Amniotic stem cell (primary cell): ENCODE data around the gene KISS1R.
"Not testable (repeated sequence)": the region's sequence is repeated elsewhere in the genome, so short reads cannot be mapped to it uniquely, and the experiment has no call there.

ENCODE experiments used
- DNase-seq: peaks from one replicate; lab custom pipeline; 2025; lab: John Stamatoyannopoulos, UW

The KISS1R gene

DNA sequence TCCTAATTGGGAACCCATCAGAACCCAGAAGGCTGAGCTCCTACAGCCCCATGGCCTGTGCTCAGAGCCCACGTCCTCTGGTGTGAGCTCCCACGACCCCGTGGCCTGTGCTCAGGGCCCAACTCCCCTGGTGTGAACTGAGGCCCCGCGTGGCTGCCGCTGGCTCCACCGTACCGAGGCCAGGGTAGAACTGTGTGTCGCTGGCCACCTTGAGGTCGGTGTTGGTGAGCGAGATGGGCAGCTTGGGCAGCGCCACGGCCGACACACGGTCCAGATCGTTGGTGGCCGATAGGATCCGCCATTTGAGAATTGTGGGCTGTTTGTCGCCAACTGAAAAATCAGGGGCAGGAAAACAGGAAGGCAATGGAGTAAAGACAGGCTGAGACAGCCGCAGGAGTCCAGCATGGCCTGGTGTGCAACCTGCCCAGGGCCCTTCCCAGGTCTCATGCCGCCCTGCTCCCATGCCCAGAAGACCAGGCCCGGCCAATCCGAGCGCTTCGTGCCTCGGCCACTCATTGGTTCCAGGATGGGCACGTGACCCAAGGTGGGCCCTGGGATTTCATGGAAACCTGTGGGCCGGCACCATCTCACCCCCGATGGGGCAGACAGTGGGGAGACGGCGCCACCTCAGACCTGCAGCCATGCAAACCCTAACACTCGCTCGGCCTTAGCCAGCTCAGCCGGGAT, 35.6 kb upstream of the KISS1R start:
- DNase-seq: no peak

DNA sequence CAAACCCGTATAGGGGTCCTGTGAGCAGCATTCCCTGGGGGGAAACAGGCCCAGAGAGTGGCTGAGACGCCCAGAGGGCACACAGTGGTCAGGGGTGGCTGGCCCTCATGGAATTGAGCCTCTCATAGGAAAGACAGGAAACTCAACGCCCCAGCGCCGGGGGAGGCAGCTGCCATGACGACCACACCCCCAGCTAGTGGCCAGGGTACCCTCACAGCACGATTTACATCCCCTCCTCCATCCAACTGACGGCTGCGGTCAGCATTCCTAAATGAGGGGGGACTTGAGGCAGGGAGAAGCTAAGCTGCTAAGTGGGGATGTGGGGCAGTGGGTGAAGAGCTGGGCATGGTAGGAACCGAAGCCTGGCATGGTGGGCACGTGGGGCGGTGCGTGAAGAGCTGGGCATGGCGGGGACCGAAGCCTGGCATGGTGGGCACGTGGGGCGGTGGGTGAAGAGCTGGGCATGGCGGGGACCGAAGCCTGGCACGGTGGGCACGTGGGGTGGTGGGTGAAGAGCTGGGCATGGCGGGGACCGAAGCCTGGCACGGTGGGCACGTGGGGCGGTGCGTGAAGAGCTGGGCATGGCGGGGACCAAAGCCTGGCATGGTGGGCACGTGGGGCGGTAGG, 34.1 kb upstream of the KISS1R start:
- no peak for DNase-seq

DNA sequence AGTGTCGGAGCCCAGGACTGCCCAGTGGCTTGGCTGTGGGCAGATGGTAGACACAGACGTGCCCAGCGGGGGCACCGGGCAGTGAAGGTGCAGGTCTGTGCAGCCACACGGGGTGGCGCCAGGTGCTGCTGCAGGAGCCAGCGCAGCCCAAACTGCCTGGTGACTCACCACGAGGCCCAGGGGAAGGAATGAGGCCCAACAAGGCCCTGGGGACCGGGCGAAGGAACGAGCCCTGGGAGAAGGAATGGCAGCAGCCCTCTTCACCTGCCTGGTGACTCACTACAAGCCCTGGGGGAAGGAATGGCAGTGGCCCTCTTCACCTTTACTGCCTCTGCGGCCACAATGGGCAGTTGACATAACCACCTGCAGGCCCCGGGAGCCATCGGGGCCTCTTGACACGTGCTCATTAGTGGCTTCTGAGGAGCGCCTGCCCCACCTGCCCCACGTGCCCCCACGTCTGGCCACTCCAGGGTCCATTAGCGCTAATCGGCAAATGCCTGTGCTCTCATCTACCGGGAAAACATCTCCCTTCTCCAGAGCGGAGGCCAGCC, 33.4 kb upstream of the KISS1R start:
- no peak for DNase-seq

DNA sequence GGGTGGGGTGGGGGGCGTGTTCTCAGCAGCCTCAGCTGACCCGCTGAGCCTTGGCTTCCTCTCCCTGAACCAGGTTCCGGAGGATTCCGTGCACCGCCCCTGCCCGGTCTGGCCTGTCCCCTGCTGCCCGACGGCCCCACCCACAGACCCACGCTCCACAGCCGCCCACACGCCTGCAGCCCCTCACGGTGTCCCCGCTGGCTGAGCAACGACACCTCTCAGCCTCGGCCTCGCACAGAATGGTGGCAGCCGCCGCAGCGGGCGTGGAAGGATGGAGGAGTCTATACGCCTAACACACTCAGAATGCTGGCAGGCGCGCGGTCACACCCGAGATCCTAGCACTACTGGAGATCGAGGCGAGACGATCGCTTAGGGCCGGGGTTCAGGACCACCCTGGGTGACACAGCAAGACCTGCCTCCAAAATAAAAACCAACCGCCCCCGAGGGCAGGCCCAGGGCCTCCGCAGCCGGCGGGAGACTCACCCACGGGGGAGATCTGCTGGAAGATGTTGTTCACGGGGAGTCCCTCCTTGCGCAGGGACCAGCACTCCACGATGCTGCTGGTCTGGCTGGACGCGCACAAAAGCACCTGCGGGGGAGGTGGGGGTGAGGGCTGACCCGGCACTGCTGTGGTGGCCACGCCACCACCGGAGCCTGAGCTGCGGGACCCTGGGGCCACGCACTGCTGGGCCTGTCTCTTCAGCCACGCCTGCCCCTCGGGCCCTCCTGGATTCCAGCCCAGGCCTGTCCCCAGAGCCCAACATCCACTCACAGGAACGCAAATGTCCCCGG, 32.5 kb upstream of the KISS1R start:
- no peak for DNase-seq

DNA sequence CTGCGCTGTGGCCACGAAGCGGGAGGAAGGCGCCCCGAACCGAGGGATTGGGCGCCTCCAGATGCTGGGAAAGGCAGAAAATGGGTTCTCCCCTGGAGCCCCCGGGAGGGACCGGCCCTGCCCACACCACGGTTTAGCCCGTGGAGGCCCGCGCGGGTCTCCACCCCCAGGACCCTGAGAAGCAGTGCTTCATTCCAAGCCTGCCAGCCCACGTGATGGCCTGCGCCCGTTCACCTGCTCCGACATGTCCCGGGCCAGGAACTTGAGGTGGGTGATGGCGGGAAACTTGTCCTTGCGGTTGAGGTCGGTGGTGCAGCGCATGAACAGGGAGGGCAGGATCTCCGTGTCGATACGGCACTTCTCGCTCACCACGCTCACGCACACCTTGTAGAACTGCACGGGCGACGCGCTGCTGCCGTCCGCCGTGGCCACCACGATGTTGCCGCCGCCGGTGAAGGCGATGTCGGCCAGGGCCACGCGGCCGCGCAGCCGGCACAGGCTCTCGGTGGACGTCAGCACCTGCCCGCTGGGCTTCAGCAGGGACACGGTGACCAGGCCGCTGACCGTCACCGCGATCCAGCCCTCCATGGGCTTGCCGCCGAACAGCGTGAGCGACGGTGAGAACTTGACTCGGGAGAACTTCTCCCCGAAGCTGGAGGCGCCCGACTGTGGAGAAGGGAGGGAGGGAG, 31.5 kb upstream of the KISS1R start:
- DNase-seq: no peak

DNA sequence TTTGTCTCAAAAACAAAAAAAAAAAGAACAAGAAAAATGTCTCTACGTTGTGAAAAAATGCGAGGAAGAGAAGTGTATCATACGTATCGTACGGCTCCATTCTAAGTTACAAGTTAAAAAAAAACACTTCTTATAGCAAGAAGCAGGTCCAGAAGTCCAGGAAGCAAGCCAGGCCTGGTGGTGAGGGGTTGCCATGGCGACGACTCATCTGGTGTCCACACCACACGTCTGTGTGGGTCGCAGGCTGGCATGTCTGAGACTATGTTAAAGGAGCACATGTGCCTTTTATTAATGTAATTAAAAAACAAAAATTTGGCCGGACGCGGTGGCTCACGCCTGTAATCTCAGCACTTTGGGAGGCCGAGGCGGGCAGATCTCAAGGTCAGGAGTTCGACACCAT, 30.1 kb upstream of the KISS1R start:
- peak; percentile 40 for DNase-seq

DNA sequence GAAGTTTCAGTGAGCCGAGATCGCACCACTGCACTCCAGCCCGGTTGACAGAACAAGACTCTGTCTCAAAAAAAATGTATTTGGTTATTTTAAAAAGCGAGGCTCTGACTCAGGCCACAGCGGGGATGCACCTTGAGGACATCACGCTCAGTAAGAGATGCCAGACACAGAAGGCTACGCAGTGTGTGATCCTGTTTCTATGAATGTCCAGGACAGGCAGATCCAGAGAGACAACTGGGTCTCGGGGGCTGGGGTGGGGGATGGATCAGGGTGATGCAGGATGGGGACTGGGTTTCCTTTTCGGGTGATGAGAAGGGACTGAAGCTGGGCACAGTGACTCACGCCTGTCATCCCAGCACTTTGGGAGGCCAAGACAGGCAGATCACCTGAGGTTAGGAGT, 29.5 kb upstream of the KISS1R start:
- DNase-seq: no peak

DNA sequence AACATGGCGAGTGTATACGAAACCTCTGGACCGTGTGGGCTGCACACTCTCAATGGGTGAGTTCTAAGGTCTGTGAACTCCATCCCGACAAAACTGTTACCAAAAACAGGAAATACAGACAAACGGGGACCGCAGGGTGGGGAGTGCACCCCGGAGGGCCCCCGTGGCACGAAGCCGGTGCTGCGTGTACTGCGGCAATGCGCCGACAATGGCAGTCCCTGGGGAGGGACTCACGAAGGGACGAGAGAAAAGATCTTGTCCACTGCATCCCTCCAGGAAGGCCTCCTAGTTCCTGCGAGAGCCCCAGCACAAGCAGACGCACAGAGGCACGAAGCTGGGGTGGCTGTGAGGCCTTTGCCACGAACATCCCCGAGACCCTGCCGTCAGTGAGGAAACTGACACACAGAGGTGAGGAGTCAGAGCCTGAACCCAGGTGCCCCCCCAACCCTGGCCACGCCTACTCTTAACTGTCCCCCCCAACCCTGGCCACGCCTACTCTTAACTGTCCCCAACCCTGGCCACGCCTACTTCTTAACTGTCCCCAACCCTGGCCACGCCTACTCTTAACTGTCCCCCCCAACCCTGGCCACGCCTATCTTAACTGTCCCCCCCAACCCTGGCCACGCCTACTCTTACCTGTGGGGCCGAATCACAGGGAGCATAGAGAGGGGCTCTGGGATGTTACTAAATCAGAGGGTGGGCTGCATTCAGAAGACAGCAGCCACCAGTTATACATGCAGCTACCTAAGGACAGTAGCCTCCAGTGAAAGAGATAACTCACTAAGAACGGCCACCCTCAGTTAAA, 28.4 kb upstream of the KISS1R start:
- DNase-seq: no peak

DNA sequence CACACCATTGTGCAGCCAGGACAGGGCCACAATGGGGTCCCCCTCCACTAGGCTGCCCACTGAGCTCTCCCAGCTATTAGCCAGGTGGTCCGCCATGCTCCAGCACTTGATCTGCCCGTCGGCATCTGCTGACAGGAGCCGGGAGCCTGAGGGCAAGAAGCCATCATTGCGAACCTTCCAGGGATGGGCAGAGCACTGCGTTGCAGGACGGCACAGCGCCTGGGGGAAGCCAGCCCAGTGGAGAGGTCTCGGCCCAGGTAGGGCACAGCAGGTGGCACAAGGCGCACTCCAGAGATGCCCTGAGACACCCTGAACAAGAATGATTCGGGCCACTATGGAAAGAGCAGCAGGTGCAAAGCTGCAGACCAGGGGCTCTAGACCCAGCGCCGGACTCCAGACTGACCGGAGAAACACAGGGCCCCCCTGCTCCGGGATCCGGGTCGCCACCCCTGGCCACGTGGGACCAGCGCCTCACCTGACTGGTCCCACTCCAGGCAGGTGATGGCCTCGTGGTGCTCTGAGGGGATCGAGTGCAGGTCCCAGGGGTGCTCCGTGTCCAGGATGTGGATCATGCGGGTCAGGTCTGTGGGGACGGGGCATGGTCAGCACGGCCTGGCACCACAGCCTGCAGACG, 27.4 kb upstream of the KISS1R start:
- no peak for DNase-seq

DNA sequence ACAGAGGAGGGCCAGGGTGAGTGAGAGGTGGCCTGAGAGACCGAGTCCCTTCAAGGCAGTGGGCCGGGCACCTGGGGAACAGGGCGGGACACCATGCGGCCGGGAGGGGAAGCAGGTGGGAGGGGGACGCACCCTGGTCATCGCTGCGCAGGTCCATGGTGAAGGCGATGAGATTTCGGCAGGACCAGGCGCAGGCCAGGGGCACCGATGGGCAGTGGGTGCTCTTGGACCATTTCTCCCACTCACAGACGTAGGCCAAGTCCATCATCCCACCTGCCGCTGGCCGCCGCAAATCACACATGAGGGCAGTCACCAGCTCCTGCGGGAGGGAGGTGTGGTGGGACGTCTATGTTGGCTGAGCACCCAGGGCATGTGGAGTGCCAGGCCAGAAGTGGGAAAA, 26.3 kb upstream of the KISS1R start:
- DNase-seq: no peak

DNA sequence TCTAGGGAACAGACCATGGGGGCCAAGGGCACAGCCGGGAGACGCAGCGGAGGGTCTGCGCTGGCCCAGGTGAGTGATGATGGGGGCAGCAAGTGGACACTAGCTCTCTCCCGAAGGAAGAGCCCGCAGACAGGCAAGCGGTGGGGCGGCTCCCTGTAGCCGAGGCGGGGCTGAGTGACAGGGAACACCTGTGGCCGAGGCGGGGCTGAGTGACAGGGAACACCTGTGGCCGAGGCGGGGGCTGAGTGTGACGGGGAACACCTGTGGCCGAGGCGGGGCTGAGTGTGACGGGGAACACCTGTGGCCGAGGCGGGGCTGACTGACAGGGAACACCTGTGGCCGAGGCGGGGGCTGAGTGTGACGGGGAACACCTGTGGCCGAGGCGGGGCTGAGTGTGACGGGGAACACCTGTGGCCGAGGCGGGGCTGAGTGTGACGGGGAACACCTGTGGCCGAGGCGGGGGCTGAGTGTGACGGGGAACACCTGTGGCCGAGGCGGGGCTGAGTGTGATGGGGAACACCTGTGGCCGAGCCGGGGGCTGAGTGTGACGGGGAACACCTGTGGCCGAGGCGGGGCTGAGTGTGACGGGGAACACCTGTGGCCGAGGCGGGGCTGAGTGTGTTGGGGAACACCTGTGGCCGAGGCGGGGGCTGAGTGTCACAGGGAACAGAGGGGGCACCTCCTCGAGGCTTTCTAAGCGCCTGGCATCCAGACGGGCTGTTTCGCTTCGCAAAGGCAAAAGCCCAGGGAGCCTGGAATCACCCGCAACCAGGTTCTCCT, 25.5 kb upstream of the KISS1R start:
- DNase-seq: not testable (repeated sequence)

DNA sequence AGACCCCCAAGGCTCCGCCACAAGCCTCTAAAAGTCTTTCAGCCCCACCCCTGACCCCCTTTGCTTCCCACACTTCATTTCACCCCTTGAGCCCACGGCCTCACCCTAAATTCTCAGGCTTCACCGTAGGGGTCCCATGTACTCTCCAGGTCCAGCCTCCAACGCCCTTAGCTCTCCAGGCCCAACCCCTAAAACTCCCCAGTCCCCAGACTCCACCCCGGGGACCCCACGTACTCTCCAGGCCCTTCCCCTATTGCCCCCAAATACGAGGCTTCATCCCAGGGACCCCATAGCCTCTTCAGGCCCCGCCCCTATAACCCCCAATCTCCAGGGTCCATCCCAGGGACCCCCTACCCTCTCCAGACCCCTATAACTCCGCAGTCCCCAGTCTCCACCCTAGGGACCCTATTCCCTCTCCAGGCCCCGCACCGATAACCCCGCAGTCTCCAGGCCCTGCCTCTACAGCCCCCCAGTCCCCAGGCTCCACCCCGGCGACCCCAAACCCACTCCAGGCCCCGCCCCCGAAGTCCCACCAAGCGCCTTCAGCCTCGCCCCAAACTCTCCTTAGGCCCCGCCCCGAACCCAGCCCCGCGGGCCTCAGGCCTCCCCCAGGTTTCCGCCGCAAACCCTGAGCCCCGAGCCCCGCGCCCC, 24.8 kb upstream of the KISS1R start:
- no peak for DNase-seq

DNA sequence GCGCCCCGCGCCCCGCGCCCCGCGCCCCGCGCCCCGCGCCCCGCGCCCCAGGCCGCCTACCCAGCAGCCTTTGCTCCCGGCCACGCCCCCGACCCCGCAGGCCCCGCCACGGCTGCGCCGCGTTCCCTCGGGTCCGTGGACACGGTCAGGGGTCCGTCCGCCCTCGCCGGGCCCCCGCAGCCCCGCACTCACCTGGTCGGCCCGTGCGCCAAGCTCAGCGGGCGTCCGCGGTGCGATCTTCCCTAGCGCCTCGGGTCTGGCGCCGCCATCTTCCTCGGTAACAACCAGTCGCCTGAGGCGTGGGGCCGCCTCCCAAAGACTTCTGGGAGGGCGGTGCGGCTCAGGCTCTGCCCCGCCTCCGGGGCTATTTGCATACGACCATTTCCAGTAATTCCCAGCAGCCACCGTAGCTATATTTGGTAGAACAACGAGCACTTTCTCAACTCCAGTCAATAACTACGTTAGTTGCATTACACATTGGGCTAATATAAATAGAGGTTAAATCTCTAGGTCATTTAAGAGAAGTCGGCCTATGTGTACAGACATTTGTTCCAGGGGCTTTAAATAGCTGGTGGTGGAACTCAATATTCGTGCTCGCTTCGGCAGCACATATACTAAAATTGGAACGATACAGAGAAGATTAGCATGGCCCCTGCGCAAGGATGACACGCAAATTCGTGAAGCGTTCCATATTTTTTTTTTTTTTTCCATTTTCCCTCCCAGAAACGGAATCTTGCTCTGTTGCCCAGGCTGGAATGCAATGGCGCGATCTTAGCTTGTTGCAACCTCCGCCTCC, 24.0 kb upstream of the KISS1R start, which contains the start of the genes MED16 and RNU6-9:
Gene MED16 (minus strand): TSS at position 294 of the 796 bp plus-strand sequence. CDS start 2,056 bp downstream, outside the sequence.
Gene RNU6-9 (plus strand): TSS at position 591 of the 796 bp plus-strand sequence.
- DNase-seq: peak; percentile 84

DNA sequence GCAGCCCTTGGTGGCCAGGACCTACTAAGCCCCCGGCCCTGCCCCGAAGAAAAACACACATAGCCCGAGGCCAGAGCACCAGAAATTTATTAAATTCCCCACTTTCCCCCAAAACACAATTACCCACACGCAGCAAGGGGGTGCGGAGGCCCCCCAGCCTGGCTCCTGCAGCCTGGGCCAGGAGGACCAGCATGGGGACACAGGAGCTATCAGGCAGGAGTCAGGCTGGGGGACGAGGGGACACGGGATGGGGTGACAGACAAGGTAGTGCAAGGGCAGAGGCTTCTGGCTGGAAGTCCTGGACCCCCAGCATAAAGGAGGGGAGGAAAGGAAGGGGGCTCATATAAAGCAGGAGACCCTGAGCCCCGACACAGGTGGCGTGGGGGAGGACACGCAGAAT, 20.7 kb upstream of the KISS1R start:
- DNase-seq: no peak

DNA sequence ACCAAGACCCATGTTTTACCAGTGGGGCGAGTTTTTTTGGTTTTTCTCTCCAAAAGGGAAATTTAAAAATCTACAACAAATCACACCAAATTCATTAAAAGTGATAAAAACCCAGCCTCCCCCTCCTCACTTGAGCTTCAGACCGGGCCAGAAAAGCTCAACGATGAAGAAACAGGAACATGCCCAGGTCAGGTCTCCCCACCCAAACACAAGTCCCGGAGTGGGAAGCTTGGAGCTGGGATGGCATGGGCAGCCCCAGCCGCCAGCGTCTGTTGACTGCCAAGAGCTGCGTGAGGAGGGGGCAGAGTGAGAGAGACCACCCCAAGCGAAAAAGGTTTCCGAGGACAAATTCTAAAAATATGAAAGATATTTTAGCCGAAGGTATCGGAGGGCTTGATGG, 20.1 kb upstream of the KISS1R start:
- no peak for DNase-seq

DNA sequence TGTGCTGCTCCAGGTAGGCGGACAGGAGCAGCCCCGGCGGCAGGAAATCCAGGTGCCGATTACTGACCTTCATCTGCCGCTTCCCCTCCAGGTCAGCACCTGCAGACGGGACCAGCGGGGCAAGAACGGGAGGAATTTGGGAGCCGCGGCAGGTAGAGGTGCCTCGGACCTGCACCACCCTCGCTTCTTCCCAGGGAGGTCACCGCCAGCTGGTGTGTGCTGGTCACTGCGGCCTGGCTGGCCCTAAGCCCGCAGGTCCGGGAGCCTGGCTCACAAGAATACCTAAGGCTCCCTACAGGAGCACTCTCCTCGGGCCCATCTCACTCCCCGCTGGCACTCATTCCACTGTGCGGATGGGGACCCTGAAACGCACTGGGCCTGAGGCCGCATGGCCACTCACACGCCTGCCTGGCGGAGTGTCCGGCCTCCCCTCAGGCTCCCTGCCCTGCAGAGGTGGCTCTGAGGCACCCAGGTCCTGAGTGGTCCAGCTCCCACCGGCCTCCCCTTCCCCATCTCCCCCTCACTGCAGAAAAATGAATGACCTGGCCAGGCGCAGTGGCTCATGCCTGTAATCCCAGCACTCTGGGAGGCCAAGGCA, 19.6 kb upstream of the KISS1R start:
- no peak for DNase-seq

DNA sequence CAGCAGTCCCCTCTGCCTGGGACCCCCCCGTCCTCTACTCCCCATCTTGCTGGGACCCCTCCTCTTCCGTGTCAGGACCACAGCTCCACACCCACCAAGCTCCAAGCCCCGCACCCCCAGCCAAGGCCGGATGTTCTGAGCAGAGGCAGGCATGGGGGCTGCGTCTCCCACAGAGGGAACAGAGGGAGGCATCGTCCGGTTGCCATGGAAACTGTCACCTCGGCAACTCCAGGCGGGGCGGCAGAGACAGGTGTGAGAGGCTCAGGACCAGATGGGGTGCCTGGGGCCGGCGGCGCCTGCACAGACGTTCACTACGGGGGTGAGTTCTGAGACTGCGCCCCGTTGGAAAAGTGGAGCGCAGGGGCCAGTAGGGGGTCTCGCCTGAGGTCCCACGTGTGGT, 18.5 kb upstream of the KISS1R start:
- DNase-seq: no peak
